SK-N-SH (cell line): Measurements from ENCODE around the gene GNL2. TPM values are rescaled to one million over a fixed set of nuclear protein-coding genes. Genes with fewer than 3 reads are reported as not detected.

Source experiments
- CTCF ChIA-PET: fragments of 300-600, 350-600 bp; formaldehyde crosslinking; extraction: SDS; loops from one replicate; lab custom pipeline; 2021; lab: Yijun Ruan, JAX
- POLR2A ChIA-PET: fragments of 350-600 bp; sonication (Branson Sonifier 250); formaldehyde crosslinking; extraction: SDS; loops from one replicate; lab custom pipeline; 2020; ENCODE audit warnings: antibody characterized with exemption, inconsistent platforms; lab: Yijun Ruan, JAX
- DNase-seq: peaks from one replicate; pipeline ENCODE4 v3.0.0; 2012
- H2AFZ ChIP-seq: fragments of 200-600 bp; sonication (generic); 2 replicates; pipeline ENCODE4 v1.8.1; 2016; ENCODE audit warnings: antibody characterized with exemption, mild to moderate bottlenecking, low read depth
- H3F3A ChIP-seq: fragments of 200-600 bp; sonication (generic); replicated peaks from 2 replicates; pipeline ENCODE3; 2016; ENCODE audit warnings: antibody characterized with exemption, mild to moderate bottlenecking; ENCODE audit not compliant: insufficient read depth
- H3K27ac ChIP-seq, 2 experiments: fragments of 200-500 bp in 1 of 2; fragments of 200-600 bp in 1 of 2; sonication (Bioruptor generic) in 1 of 2; sonication (generic), shearing (Covaris generic) in 1 of 2; 2 replicates each; pipeline versions ENCODE4 v1.5.1 to v1.6.1; 2014 to 2016; ENCODE audit warnings: low read depth in 2 of 2, inconsistent platforms in 1 of 2, low read length in 1 of 2, mild to moderate bottlenecking in 1 of 2, mixed read lengths in 1 of 2
- H3K27me3 ChIP-seq: fragments of 200-600 bp; sonication (generic), shearing (Covaris generic); 2 replicates; pipeline ENCODE4 v1.6.1; 2016; ENCODE audit warnings: mixed run types; ENCODE audit not compliant: insufficient read depth
- H3K36me3 ChIP-seq, 2 experiments: fragments of 200-500 bp in 1 of 2; fragments of 200-600 bp in 1 of 2; sonication (Bioruptor generic) in 1 of 2; sonication (generic) in 1 of 2; replicated peaks in 1 of 2; 2 replicates each; pipeline versions ENCODE3 to v1.5.1; 2014 to 2016; ENCODE audit warnings: low read length in 1 of 2, mild to moderate bottlenecking in 1 of 2; ENCODE audit not compliant: insufficient read depth in 2 of 2, control insufficient read depth in 1 of 2
- H3K4me1 ChIP-seq, 2 experiments: fragments of 200-500 bp in 1 of 2; fragments of 200-600 bp in 1 of 2; sonication (Bioruptor generic) in 1 of 2; sonication (generic), shearing (Covaris generic) in 1 of 2; 2 replicates each; pipeline versions ENCODE4 v1.5.1 to v1.6.1; 2014 to 2016; ENCODE audit warnings: low read depth in 1 of 2, low read length in 1 of 2, mixed run types in 1 of 2; ENCODE audit not compliant: insufficient read depth in 2 of 2, control insufficient read depth in 1 of 2
- H3K4me2 ChIP-seq: fragments of 200-600 bp; sonication (generic), shearing (Covaris generic); 2 replicates; pipeline ENCODE4 v1.6.1; 2017; ENCODE audit warnings: mixed run types
- H3K4me3 ChIP-seq, 2 experiments: fragments of 200-500 bp in 1 of 2; fragments of 200-600 bp in 1 of 2; sonication (Bioruptor generic) in 1 of 2; sonication (generic), shearing (Covaris generic) in 1 of 2; 2 replicates each; pipeline versions ENCODE4 v1.5.1 to v1.8.1; 2014 to 2016; ENCODE audit warnings: low read depth in 2 of 2, inconsistent platforms in 1 of 2, low read length in 1 of 2, mild to moderate bottlenecking in 1 of 2, mixed read lengths in 1 of 2, moderate library complexity in 1 of 2
- H3K79me2 ChIP-seq: fragments of 200-600 bp; sonication (generic); 2 replicates; pipeline ENCODE4 v1.8.1; 2017; ENCODE audit warnings: mild to moderate bottlenecking; ENCODE audit not compliant: insufficient read depth
- H3K9ac ChIP-seq: fragments of 200-600 bp; sonication (generic); 2 replicates; pipeline ENCODE4 v1.6.1; 2017; ENCODE audit warnings: mixed run types
- H3K9me2 ChIP-seq: fragments of 200-600 bp; sonication (generic); 2 replicates; pipeline ENCODE4 v1.6.1; 2017; ENCODE audit warnings: mixed run types
- H3K9me3 ChIP-seq: fragments of 200-600 bp; sonication (generic); 2 replicates; pipeline ENCODE4 v1.6.1; 2017; ENCODE audit warnings: mixed run types, mild to moderate bottlenecking, moderate library complexity
- H4K20me1 ChIP-seq: fragments of 200-600 bp; sonication (generic); 2 replicates; pipeline ENCODE4 v1.6.1; 2017; ENCODE audit warnings: mild to moderate bottlenecking, mixed run types; ENCODE audit not compliant: insufficient read depth
- EP300 ChIP-seq, 2 experiments: IDR thresholded peaks; 2 replicates each; pipeline versions ENCODE4 v1.4.0 to v1.6.1; 2012; ENCODE audit warnings: borderline replicate concordance in 1 of 2, low read depth in 1 of 2, low read length in 1 of 2
- FOSL2 ChIP-seq: IDR thresholded peaks from 2 replicates; pipeline ENCODE4 v1.4.0; 2012; ENCODE audit warnings: low read depth, mild to moderate bottlenecking, moderate library complexity, borderline replicate concordance
- NFIC ChIP-seq: IDR thresholded peaks from 2 replicates; pipeline ENCODE4 v1.4.0; 2012; ENCODE audit warnings: borderline replicate concordance
- POLR2AphosphoS5 ChIP-seq: IDR thresholded peaks from 2 replicates; pipeline ENCODE4 v1.6.1; 2012; ENCODE audit warnings: low read depth, low read length
- RAD21 ChIP-seq: IDR thresholded peaks from 2 replicates; pipeline ENCODE4 v1.6.1; 2012; ENCODE audit warnings: mild to moderate bottlenecking, low read length
- RCOR1 ChIP-seq: fragments of 150-350 bp; IDR thresholded peaks from 2 replicates; pipeline ENCODE4 v1.6.1; 2017; ENCODE audit warnings: antibody characterized with exemption, low read length
- RFX5 ChIP-seq: IDR thresholded peaks from 2 replicates; pipeline ENCODE4 v1.6.1; 2012; ENCODE audit warnings: mild to moderate bottlenecking, improper control_type of control experiment, low read length
- SMC3 ChIP-seq: IDR thresholded peaks from 2 replicates; pipeline ENCODE4 v1.6.1; 2012; ENCODE audit warnings: low read depth, low read length, improper control_type of control experiment
- YY1 ChIP-seq: IDR thresholded peaks from 2 replicates; pipeline ENCODE4 v1.4.0; 2012; ENCODE audit warnings: low read depth, mild to moderate bottlenecking
- WGBS: methylation state at CpG from one replicate; pipeline ENCODE4 v1.1.6; 2017; ENCODE audit warnings: low lambda C conversion rate; 5-methylcytosine and 5-hydroxymethylcytosine counted together
- polyA plus RNA-seq, 3 experiments: library from polyadenylated mRNA; depleted of rRNA; stranded (reverse); fragments of >200 nt; gene quantifications; 2 replicates each; pipeline ENCODE4 v1.2.3, GENCODE V29; 2012
- TF ChIP-seq, protein P1 (sequence below): fragments of 200-600 bp; sonication (generic); IDR thresholded peaks from 2 replicates; pipeline ENCODE4 v1.6.1; 2017; ENCODE audit warnings: antibody characterized with exemption, mild to moderate bottlenecking, moderate library complexity
- TF ChIP-seq, protein P2 (sequence below): fragments of 150-350 bp; IDR thresholded peaks from 2 replicates; pipeline ENCODE4 v1.6.1; 2017; ENCODE audit warnings: antibody characterized with exemption, low read length, low read depth, borderline replicate concordance
- TF ChIP-seq, protein P3 (sequence below): IDR thresholded peaks from 2 replicates; pipeline ENCODE4 v1.4.0; 2012; ENCODE audit warnings: low read depth, borderline replicate concordance

GNL2 gene
- polyA plus RNA-seq, 1 of the 3 experiments (the other 2 are of a cell fraction) = 37.6 TPM

DNA sequence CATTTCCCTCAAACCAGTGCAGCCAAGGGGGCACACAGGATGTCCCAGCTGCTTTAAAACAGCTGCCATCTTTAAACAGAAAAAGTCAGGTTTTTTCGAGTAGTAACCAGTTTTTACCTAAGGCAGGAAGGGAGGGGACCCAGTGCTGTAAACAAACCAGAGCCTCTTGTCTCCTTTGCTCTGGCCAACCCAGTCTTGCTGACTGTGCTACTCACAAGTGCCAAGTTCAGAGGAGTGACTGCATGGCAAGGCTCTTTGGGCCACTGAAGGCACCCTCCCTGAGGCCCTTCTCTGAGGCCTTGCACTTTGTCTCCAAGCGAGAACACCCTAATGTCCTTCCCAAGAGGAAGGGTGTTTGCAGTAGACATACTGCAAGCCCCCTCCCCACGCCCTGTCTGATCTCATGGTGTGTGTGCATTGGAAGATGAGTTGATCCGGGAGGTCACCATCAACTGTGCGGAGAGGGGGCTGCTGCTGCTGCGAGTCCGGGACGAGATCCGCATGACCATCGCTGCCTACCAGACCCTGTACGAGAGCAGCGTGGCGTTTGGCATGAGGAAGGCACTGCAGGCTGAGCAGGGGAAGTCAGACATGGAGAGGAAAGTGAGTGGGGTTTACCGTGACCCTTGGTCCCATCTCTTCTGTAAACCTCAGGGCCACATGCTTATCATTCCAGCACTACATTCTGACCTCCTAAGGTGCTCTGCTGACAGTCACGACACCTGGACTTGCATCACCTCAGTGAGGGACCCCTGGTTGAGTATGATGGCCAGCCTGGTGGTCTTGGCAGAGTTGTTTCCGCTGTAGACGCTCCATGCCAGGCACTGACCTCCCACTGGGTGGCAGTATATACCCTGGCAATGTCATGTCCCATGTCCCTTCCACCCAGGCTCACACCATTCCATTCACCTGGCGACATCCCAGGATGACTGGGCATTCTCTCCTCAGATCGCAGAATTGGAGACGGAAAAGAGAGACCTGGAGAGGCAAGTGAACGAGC is 34.3 kb downstream of the GNL2 start:
- H3K9ac ChIP-seq = no peak overlapping the region
- H3K4me3 ChIP-seq = no peak overlapping the region
- ChIA-PET CTCF (interaction anchor here (0.6 to 1.6 kb wide), 13 partner anchors 11 to 1274 kb away, joined by 3 to 6 read pairs (median 3); no protein-coding TSS in a partner anchor), POLR2A (no interaction called here)
- no peaks in the 10 kb centered on the region for H3K27me3 ChIP-seq
- H2AFZ ChIP-seq = no peak overlapping the region
- H3K9me2 ChIP-seq = no peaks in the 10 kb centered on the region
- H3K4me1 ChIP-seq = peaks cover 0 to 9% of the 10 kb centered on the region in 2 experiments; a peak in 1 of 4 replicates
- no peak overlapping the region; a peak in 1 of 4 replicates for H3K27ac ChIP-seq
- no peaks in the 10 kb centered on the region for H3K79me2 ChIP-seq
- H3K36me3 ChIP-seq = peaks cover 27 to 34% of the 10 kb centered on the region in 2 experiments
- H4K20me1 ChIP-seq = no peaks in the 10 kb centered on the region
- WGBS = 78% methylated on average over 17 of the region's 21 CpGs
- DNase-seq = peak; percentile 73
- peaks cover 21% of the 10 kb centered on the region for H3F3A ChIP-seq
- H3K4me2 ChIP-seq = no peak overlapping the region
- H3K9me3 ChIP-seq = no peaks in the 10 kb centered on the region
- TF ChIP-seq EP300 (IDR thresholded peaks at IDR 0.05; ENCODE audit: borderline replicate concordance in 1 of 2, low read depth in 1 of 2, low read length in 1 of 2) = no peak
- peak; percentile 29; the same call in 1 of the 2 replicates for TF ChIP-seq POLR2AphosphoS5
- TF ChIP-seq, protein P1, sequence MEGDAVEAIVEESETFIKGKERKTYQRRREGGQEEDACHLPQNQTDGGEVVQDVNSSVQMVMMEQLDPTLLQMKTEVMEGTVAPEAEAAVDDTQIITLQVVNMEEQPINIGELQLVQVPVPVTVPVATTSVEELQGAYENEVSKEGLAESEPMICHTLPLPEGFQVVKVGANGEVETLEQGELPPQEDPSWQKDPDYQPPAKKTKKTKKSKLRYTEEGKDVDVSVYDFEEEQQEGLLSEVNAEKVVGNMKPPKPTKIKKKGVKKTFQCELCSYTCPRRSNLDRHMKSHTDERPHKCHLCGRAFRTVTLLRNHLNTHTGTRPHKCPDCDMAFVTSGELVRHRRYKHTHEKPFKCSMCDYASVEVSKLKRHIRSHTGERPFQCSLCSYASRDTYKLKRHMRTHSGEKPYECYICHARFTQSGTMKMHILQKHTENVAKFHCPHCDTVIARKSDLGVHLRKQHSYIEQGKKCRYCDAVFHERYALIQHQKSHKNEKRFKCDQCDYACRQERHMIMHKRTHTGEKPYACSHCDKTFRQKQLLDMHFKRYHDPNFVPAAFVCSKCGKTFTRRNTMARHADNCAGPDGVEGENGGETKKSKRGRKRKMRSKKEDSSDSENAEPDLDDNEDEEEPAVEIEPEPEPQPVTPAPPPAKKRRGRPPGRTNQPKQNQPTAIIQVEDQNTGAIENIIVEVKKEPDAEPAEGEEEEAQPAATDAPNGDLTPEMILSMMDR = peak; percentile 75
- peak; percentile 61; the same call in 1 of the 2 replicates for TF ChIP-seq RCOR1
- peak; percentile 62 for TF ChIP-seq SMC3
- TF ChIP-seq RAD21 = peak; percentile 69

DNA sequence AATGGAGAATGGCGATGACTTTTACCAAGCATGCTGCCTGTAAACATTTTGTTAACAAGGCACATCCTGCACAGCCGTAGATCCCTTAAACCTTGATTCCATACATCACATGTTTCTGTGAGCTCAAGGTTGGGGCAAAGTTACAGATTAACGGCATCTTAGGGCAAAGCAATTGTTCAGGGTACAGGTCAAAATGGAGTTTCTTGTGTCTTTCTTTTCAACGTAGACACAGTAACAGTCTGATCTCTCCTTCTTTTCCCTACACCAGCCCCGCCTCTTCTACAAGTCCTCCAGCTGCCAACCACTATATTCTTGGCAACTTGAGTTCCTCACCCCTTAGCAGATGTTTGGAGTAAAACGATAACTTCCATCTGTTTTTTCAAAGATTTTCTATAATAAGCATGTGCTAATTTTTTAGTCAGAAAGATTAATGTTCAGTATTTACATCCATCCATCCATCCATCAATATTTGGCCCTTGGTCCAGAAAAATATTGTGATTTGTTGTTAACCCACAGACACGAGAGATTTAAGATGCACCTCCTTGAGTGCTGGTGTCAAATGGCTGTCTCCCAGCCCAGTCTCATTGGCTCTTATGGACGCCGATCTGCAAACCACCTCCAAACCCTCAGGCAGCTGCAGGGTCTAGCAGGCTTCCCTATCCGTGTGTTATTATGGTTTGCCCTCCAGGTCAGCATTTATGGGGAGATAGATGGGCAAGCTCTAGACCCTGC is 35.2 kb downstream of the GNL2 start:
- ChIA-PET POLR2A (no interaction called here), CTCF (interaction anchor here (0.6 to 1.5 kb wide), 4 partner anchors 37 to 1275 kb away, joined by 3 to 5 read pairs (median 3); no protein-coding TSS in a partner anchor)
- Histone ChIP-seq H3K4me1 (peaks cover 0 to 12% of the 10 kb centered on the region in 2 experiments; a peak in 1 of 4 replicates), H3K9me3 (no peaks in the 10 kb centered on the region), H3K4me2 (no peak overlapping the region), H3F3A (peaks cover 14% of the 10 kb centered on the region), H3K36me3 (peaks cover 18 to 25% of the 10 kb centered on the region in 2 experiments), H2AFZ (no peak overlapping the region), H4K20me1 (no peaks in the 10 kb centered on the region), H3K27me3 (no peaks in the 10 kb centered on the region), H3K9me2 (no peaks in the 10 kb centered on the region), H3K79me2 (no peaks in the 10 kb centered on the region), H3K9ac (no peak overlapping the region), H3K27ac (no peak overlapping the region), H3K4me3 (no peak overlapping the region)
- DNase-seq = no peak
- WGBS = 86% methylated on average over 10 of the region's 10 CpGs
- TF ChIP-seq NFIC (no peak), RFX5 (no peak), FOSL2 (no peak), YY1 (no peak)
- TF ChIP-seq, protein P2, sequence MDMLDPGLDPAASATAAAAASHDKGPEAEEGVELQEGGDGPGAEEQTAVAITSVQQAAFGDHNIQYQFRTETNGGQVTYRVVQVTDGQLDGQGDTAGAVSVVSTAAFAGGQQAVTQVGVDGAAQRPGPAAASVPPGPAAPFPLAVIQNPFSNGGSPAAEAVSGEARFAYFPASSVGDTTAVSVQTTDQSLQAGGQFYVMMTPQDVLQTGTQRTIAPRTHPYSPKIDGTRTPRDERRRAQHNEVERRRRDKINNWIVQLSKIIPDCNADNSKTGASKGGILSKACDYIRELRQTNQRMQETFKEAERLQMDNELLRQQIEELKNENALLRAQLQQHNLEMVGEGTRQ = no peak
- TF ChIP-seq, protein P3, sequence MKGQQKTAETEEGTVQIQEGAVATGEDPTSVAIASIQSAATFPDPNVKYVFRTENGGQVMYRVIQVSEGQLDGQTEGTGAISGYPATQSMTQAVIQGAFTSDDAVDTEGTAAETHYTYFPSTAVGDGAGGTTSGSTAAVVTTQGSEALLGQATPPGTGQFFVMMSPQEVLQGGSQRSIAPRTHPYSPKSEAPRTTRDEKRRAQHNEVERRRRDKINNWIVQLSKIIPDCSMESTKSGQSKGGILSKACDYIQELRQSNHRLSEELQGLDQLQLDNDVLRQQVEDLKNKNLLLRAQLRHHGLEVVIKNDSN = no peak
- TF ChIP-seq, protein P1 = no peak
